Measurements from ENCODE around the gene LRRIQ3.
"Not testable (repeated sequence)": the region's sequence is repeated elsewhere in the genome, so short reads cannot be mapped to it uniquely, and the experiment has no call there.

LRRIQ3 gene

DNA sequence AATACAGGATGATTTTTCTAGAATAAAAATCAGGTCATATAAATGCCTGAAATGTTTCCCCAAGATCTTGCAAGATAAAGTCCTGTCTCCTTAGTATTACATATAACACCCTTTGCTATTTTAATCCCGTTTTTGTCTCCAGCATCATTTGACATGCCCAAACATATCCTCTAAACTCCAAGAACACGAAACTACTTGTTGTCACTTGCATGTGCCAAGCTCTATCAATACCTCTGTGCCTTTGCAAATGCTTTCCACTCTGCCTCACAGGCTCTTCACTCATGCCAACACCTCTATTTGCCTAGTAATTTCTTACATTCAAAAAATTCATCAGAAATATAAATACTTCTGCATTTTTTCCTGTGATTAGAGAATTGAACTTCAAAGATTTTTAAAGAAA is 37.9 kb downstream of the LRRIQ3 start:
- in situ Hi-C loops (cut with HindIII; ENCODE audit: low pct_ligation_motif_present, low pct_unique_long_range_greater_than_20kb, low sequenced_read_pairs): no loop called here
- DNase-seq: no peak

DNA sequence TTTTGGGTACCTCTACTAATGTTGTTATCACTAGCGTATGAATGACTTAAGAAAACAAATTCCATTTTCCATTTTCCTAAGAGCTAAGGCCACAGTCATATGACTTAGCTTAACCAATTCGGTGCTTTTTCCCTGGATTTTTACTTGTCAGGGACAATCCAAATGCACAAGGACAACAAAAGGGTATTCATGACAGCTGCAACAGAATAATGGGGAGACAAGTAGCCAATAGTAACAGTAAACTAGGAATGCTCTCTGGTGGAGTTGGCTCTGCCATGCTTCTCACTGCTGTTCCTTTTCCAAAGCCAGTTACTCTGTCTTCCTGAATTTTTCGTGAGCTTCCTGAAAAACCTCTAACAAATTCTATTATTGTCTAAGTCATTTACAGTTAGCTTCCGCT is 52.9 kb downstream of the LRRIQ3 start:
- in situ Hi-C loops (cut with HindIII; ENCODE audit: low pct_ligation_motif_present, low pct_unique_long_range_greater_than_20kb, low sequenced_read_pairs): no loop called here
- no peak for DNase-seq

DNA sequence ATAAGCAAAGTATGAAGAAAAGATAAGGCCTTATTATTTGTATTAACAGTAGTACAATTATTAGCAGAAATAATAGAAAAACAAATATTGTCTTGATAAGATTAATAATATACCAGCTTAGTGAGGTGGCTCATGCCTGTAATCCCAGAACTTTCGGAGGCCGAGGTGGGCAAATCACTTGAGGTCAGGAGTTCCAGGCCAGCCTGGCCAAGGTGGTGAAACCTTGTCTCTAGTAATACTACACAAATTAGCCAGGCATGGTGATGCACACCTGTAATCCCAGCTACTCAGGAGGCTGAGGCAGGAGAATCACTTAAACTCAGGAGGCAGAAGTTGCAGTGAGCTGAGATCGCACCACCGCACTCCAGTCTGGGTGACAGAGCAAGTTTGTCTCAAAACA is 80.6 kb downstream of the LRRIQ3 start:
- DNase-seq; in situ Hi-C loops (cut with HindIII; ENCODE audit: low pct_ligation_motif_present, low pct_unique_long_range_greater_than_20kb, low sequenced_read_pairs): not testable (repeated sequence)

DNA sequence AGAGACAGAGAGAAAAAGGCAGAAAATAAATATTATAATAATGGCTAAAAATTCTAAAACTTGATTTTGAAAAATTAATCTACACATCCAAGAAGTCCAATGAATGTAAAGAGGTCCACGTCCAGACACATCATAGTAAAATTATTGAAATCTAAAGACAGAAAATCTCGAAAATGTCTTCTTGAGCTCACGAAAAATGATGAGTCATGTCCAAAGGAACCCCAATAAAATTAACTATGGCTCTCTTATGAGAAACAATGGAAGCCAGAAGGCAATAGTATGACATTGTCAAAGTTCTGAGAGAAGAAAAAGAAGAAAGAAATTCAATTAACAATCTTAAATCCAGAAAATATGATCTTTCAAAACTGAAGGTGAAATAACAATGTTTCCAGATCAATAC is 84.6 kb downstream of the LRRIQ3 start:
- in situ Hi-C loops (cut with HindIII; ENCODE audit: low pct_ligation_motif_present, low pct_unique_long_range_greater_than_20kb, low sequenced_read_pairs): no loop called here
- no peak for DNase-seq

DNA sequence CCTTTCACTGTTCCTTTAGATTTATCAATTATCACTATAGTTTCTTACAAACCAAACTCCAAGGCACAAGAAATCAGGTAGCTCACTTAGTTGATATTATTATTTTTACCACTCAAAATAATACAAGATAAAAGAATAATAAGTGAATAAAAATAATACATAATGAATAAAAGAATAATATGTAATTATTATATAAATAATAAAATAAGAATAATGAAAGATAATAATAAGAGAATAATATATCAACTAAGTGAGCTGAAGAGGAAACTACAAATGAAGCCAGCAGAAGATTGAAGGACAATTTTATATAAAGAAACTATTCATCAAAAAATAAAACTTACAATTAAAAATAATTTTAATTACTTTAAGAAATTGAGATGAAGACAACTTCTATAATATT is 90.6 kb downstream of the LRRIQ3 start:
- no peak for DNase-seq
- in situ Hi-C loops (cut with HindIII; ENCODE audit: low pct_ligation_motif_present, low pct_unique_long_range_greater_than_20kb, low sequenced_read_pairs): no loop called here

DNA sequence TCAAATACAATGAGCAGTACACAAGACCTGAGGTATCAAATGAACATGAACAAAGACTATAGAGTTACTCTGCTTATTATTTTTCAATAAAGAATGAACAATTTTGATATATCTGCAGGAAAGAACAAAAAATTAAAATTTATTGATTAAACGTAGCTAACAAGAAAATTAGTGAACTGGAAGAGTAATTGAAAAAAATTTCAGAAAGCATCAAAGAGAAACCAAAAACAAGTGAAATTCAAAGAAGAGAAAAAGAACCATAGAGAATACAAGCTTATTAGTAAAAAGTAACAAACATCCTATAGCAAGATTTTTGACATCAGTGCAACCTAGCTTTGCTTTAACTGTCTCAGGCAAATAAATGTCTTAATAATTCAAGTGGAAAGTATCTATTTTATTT is 106.6 kb downstream of the LRRIQ3 start:
- in situ Hi-C loops (cut with HindIII; ENCODE audit: low pct_ligation_motif_present, low pct_unique_long_range_greater_than_20kb, low sequenced_read_pairs): no loop called here
- no peak for DNase-seq

DNA sequence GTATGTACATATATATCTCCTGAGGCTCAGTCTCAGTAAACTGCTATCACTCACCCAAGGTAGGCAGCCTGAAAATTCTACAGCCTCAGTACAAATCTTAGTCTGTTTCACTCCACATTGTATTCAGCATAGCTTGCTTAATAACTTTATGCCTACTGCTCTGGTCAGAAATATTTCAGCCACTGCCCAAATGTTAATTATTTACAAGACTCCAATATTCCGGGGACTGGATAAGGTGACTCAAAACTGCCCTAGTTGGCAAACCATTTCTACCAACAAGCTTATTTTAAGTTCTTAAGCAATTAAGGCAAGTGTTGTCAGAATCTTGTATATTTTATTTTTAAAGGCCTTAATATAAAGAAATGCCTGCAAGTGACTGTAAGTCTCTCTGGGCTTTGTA is 114.8 kb downstream of the LRRIQ3 start:
- peak; percentile 71 for DNase-seq
- in situ Hi-C loops (cut with HindIII; ENCODE audit: low pct_ligation_motif_present, low pct_unique_long_range_greater_than_20kb, low sequenced_read_pairs): no loop called here

DNA sequence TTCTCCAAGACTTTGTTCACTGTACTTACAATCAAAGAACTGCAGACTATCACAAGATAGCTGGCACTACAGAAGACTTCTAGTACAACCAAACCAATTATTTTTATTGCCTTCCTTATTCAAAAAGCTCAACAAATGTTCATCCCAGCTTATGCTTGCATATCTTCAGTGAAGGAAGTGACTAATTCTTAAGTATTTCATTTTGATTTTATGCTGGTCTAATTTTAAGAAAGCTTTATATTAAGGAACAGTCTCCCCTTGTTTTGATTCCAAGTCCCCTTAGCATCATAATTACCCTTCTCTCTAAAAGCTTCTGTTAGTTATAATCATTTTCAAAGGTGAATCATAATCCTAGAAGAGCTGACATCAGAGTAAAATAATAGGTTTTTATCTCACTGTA is 132.9 kb downstream of the LRRIQ3 start:
- DNase-seq: no peak
- in situ Hi-C loops (cut with HindIII; ENCODE audit: low pct_ligation_motif_present, low pct_unique_long_range_greater_than_20kb, low sequenced_read_pairs): no loop called here

DNA sequence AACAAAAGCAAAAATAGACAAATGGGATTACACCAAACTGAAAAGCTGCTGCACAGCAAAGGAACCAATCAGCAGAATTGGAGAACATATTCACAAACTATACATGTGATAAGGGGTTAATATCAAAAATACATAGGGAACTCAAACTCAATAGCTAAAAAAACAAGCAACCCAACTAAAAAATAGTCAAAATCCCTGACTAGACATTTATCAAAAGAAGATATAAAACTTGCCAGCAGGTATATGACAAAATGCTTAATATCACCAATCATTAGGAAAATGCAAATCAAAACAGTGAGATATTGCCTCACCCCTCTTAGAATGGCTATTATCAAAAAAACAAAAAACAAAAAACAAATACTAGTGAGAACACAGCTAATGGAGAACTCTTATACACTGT is 140.3 kb downstream of the LRRIQ3 start:
- in situ Hi-C loops (cut with HindIII; ENCODE audit: low pct_ligation_motif_present, low pct_unique_long_range_greater_than_20kb, low sequenced_read_pairs): no loop called here

DNA sequence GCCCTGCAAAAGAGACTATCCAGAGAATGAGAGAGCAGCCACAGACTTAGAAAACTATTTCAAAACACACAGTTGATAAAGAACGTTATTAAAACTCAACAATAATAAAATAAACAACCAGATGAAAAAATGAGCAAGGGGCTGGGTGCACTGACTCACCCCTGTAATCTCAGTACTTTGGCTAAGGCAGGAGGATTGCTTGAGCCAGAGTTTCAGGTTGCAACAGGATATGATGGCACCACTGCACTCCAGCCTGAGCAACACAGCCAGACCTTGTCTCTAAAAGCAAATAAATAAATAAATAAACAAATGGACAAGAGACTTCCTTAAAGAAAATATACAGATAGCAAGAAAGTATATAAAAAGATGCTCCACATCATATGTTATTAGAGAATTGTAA is 144.6 kb downstream of the LRRIQ3 start:
- in situ Hi-C loops (cut with HindIII; ENCODE audit: low pct_ligation_motif_present, low pct_unique_long_range_greater_than_20kb, low sequenced_read_pairs): no loop called here
- DNase-seq: no peak

More for the DNA sequence above, 140.3 kb downstream of the LRRIQ3 start:
- DNase-seq: no peak

DNA sequence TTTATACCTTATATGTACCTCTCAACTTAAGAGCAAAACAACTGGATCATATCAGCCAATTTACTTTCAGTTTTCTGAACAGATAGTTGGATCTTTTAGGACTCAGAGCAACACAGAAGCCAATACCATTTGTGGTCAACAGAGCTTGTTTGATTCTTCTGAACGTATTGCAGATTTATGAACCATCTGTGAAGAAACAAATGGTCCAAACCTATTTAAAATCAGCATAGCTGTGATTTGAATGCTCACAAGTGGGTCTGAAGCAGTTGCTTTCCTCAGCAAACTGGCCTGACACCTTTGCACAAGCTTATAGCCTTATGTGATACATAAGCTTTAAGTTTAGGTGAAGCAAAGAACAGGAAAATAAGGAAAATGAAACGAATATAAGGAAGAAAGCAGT is 147.6 kb downstream of the LRRIQ3 start:
- in situ Hi-C loops (cut with HindIII; ENCODE audit: low pct_ligation_motif_present, low pct_unique_long_range_greater_than_20kb, low sequenced_read_pairs): no loop called here
- DNase-seq: no peak

DNA sequence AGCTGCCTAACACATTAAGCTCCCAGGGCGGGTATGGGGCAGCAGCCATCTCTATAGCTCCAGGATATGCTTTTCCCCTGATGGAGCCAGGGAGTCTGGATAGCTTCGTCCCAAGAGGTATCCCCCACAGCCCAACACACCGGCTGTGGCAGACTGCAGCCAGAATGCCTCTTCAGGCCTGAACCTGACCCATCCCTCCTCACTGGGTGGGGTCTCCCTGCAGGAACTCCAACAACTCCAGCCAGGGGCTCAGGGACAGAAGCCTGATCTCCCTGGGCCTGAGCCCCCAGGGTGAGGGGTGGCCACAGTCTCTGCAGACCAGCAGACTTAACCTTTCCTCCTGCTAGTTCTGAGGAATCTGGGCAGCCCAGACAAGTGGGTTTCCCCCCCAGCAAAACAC is 159.9 kb downstream of the LRRIQ3 start:
- in situ Hi-C loops (cut with HindIII; ENCODE audit: low pct_ligation_motif_present, low pct_unique_long_range_greater_than_20kb, low sequenced_read_pairs): no loop called here
- no peak for DNase-seq

DNA sequence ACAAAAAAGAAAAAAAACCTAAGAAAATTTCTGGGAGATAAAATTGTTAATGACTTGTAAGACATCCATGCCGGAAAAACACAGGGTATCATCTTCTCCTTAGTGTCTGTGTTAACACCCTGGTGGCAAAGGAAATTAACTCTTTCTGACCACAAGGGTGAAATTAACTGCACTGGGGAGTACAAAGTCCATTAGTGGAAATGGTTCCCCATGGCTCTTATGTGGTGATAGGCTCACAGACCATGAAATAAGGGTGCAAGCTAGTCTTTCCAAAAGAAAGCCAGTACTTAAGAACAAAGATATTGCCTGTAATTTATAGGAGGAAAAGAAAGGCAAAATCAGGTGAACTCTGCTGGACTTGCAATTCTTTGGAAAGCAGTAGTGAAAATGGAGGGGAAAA is 185.4 kb downstream of the LRRIQ3 start:
- in situ Hi-C loops (cut with HindIII; ENCODE audit: low pct_ligation_motif_present, low pct_unique_long_range_greater_than_20kb, low sequenced_read_pairs): no loop called here
- no peak for DNase-seq

DNA sequence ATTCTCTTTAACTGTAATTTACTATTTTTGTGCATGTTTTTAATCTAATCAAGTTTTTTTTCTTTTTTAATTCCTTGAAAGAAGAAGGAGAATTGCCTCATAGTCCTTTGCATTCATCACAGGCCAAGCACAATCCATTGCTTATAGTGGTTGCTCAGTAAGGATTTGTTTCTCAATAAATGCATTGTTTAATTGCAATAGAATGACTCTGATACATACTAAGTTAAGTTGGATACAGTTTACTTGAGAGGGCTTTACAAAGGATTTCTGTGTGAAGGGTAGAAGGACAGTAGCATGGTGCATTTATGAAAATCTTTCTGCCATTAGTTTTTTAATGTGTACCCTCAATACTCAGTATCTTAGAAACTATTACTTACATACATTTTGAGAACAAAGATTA is 186.2 kb downstream of the LRRIQ3 start:
- in situ Hi-C loops (cut with HindIII; ENCODE audit: low pct_ligation_motif_present, low pct_unique_long_range_greater_than_20kb, low sequenced_read_pairs): no loop called here
- no peak for DNase-seq

DNA sequence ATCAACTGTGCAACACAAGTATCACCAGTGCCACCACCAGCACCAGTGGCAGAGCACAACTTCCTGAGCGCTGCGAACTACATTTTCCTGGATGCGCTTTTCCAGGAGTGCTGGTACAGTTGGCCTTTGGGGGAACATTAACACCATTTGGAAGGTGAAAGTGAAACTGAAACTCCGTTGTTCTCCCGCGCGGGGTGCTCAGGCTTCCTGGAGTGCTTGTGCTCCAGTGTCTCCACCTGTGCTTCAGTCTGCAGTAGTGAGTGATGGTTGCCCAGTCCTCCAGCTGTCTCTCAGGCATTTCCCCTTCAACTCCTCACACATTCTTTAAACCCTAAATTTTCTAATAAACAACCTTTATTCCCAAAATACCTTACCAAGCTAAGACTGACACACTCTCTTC is 187.8 kb downstream of the LRRIQ3 start:
- in situ Hi-C loops (cut with HindIII; ENCODE audit: low pct_ligation_motif_present, low pct_unique_long_range_greater_than_20kb, low sequenced_read_pairs): no loop called here
- no peak for DNase-seq

DNA sequence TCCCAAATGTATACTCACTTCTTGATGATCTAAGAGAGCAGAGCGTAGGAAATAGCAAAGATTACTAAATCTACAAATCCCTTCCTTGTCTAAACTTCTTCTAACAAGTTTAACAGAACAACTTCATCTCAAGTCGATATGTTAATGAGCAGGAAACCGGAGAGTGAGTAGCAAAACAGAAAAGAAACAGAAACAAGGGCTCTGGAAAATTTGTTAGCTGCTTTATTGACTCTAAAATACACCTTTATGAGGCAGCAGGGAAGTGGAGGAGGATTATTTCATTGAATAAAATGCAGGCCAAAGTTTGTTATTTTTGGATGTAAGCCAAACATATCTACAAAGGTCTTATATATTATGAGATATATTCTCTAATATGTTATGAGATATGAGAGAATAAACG is 192.4 kb downstream of the LRRIQ3 start:
- in situ Hi-C loops (cut with HindIII; ENCODE audit: low pct_ligation_motif_present, low pct_unique_long_range_greater_than_20kb, low sequenced_read_pairs): no loop called here
- DNase-seq: no peak

DNA sequence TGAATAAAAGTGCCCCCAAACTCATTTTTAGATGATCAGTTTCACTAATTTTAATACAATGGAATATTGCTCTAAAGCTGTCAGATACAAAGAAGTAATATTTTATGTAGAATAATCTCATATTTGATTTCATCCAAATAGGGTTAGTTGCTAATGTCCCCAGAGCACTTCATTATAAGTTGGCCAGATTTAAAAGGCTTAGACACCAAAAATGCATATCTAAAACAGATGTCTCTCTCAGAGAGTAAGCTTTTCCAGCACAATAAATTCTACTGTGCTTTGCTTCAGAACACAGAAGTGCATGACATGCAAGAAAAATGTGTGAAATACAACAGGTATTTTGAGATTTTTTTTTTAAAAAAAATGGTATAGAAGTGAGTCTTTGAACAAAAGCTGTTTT is 194.2 kb downstream of the LRRIQ3 start:
- no peak for DNase-seq
- in situ Hi-C loops (cut with HindIII; ENCODE audit: low pct_ligation_motif_present, low pct_unique_long_range_greater_than_20kb, low sequenced_read_pairs): no loop called here

DNA sequence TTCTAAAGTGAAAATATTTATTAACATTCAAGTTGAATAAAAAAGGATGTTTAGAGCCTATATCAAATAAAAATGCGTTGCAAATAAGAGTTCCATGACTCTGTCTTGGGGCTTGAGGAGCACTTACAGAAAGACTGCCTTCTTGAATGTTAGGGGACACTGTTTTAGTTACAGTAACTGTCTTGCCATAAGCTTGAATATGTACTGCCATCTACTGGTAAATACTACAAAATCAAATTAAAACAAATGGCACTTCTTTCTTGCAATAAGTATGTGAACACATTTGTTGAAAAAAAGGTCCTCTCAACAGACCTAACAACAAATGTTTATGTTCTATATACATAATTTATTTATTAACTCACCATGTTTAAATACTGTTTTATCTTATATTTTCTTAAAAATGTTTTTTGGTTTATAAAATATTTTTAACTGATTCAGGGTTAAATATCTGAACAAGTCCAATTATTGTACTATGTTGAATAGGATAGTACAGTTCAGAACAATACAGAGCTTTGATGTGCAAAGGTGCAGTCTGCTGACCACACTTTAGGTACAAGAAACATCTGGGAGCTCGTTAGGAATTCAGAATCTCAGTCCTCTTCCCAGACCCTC is 199.5 kb downstream of the LRRIQ3 start:
- peak; percentile 49 for DNase-seq
- in situ Hi-C loops (cut with HindIII; ENCODE audit: low pct_ligation_motif_present, low pct_unique_long_range_greater_than_20kb, low sequenced_read_pairs): no loop called here

DNA sequence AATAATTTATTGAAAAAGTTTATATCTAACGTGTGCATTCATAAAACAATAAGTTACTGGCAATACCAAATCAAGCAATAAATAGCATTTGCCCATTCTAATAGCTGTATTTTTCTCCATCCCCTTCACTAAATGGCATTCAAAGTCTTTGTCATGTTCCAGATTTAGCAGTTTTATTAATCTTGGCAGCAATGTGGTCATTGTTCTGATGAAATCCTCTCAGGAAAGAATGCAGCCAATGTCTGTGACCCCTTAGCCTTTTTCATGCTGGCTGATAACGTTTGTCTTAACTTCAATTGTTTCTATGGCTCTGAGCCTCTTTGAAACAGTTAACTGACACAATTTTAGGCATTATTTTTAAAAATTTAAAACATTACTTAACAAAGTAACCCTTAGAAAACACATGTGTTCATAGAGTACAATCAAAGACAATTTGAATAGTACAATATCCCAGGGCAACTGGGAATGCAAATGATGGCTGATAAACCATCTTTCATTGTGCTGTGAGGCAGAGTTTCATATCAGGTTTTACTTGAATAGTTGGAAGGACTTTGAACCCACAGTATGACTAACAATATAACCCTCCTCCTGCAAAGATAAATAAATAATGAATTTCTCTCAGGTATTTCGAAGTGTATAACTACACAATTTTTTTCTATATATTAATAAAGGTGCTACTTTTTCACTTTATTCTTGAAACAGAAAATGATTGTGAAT is 217.5 kb downstream of the LRRIQ3 start:
- in situ Hi-C loops (cut with HindIII; ENCODE audit: low pct_ligation_motif_present, low pct_unique_long_range_greater_than_20kb, low sequenced_read_pairs): no loop called here
- no peak for DNase-seq

DNA sequence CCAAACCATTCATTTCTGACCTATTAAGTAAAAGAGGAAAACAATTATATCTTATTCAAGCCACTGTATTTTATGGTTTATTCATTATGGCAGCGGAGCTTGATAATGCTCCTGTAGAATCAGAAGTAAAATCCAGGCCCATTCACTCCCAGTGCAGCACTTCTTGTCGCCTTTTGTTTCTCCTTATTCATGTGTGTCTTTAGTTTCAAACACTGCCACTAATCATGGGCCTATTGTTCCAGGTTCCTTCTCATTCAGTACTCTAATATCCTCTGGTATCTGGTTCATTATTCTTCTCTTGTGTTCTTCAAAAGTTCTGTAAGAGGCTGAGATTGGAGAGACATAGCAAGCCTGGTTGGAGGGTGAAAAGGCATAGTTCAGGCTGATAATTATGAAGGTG is 218.3 kb downstream of the LRRIQ3 start:
- in situ Hi-C loops (cut with HindIII; ENCODE audit: low pct_ligation_motif_present, low pct_unique_long_range_greater_than_20kb, low sequenced_read_pairs): no loop called here
- no peak for DNase-seq

DNA sequence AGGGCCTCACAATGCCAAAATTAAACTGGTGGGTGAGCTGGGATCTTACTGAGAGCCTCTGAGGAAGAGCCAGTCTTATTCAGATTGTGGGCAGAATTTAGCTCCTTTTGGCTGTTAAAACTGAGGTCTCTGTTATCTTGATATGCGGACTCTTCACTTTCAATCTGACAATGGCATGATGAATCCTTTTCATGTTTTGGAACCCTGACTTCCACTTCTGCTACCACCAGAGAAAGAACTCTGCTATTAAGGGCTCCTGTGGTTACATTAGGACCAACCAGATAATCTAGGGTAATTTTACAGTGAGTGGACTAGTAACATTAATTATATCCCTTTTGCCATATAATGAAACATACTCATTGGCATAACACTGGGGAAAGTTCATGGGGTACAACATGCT is 219.0 kb downstream of the LRRIQ3 start:
- in situ Hi-C loops (cut with HindIII; ENCODE audit: low pct_ligation_motif_present, low pct_unique_long_range_greater_than_20kb, low sequenced_read_pairs): no loop called here
- no peak for DNase-seq
